Activated B cell treated with CpG ODN at 0.5 μM for 24 hours (primary cell): Measurements from ENCODE around the gene SPTBN4. TPM values are rescaled to one million over a fixed set of nuclear protein-coding genes. Genes with fewer than 3 reads are reported as not detected.

Experiments
- ATAC-seq: fragments of 200-7000 bp; cut with Tn5 transposase; one replicate; pipeline ENCODE4 v1.10.0; 2021; ENCODE audit warnings: low read depth, mild to moderate bottlenecking, moderate library complexity
- CTCF ChIA-PET: fragments of 350-600 bp; sonication (Branson Sonifier 250); formaldehyde crosslinking; loops from one replicate; lab custom pipeline; 2021; ENCODE audit warnings: antibody characterized with exemption; lab: Charles Lee
- POLR2A ChIA-PET: fragments of 350-600 bp; sonication (Branson Sonifier 250); formaldehyde crosslinking; loops from one replicate; lab custom pipeline; 2021; ENCODE audit warnings: antibody characterized with exemption; lab: Charles Lee
- DNase-seq: peaks from one replicate; pipeline ENCODE4 v3.0.0; 2022
- H3K27ac Mint-ChIP-seq: one replicate; pipeline ENCODE4 v1.8.0; 2020; ENCODE audit warnings: mixed read lengths
- H3K27me3 Mint-ChIP-seq: one replicate; pipeline ENCODE4 v1.8.0; 2021; ENCODE audit warnings: mixed read lengths
- H3K36me3 Mint-ChIP-seq: one replicate; pipeline ENCODE4 v1.8.0; 2021; ENCODE audit warnings: low read depth, mixed read lengths
- H3K4me1 Mint-ChIP-seq: one replicate; pipeline ENCODE4 v1.8.0; 2021; ENCODE audit warnings: mixed read lengths
- H3K4me3 Mint-ChIP-seq: one replicate; pipeline ENCODE4 v1.8.0; 2020; ENCODE audit warnings: mild to moderate bottlenecking, mixed read lengths
- H3K9me3 Mint-ChIP-seq: one replicate; pipeline ENCODE4 v1.8.0; 2020; ENCODE audit warnings: mixed read lengths
- CTCF ChIP-seq: fragments of 200-600 bp; IDR thresholded peaks from one replicate; pipeline ENCODE4 v1.8.0; 2022; ENCODE audit warnings: antibody characterized with exemption, mild to moderate bottlenecking
- intact Hi-C: fragments of 100-400 bp; cut with micrococcal nuclease; formaldehyde crosslinking; loops from one replicate; pipeline ENCODE4 v1.15.1; 2024
- total RNA-seq: library from RNA; stranded (reverse); gene quantifications from 2 replicates; pipeline ENCODE4 v1.2.3, GENCODE V29; 2022

The SPTBN4 gene
- total RNA-seq, 1 donor from 2014 or later = 0.20 TPM

GRCh38 chr19:40465557-40466218 lies 1.1 kb upstream of the SPTBN4 start, which contains the start of gene BLVRB:
Gene BLVRB, minus strand, starts transcription at chr19:40465745. Its CDS starts 57 bp downstream, at chr19:40465688.
- DNase-seq (peak; percentile 99), ATAC-seq (peak; percentile 89)
- intact Hi-C loops = loop anchor here (1.0 to 5.0 kb wide), 8 partner anchors 21 to 180 kb away; partner anchors contain the start of genes AKT2, C19orf47, PLD3 and SERTAD1
- H3K4me1 Mint-ChIP-seq = peaks cover 36% of the 10 kb centered on the region
- no peaks in the 10 kb centered on the region for H3K36me3 Mint-ChIP-seq
- TF ChIP-seq CTCF = no peak
- ChIA-PET CTCF (interaction anchor here (0.8 to 2.6 kb wide), 7 partner anchors 23 to 169 kb away, joined by 3 to 17 read pairs (median 4); partner anchors contain the start of genes SERTAD1 and SERTAD3), POLR2A (interaction anchor here (0.6 to 5.0 kb wide), 14 partner anchors 22 to 409 kb away, joined by 3 to 42 read pairs (median 6); partner anchors contain the start of genes AKT2, C19orf47, PLD3 and SERTAD1)
- H3K27me3 Mint-ChIP-seq = peaks cover 14% of the 10 kb centered on the region
- H3K27ac Mint-ChIP-seq = peak within 1 kb of the TSS; percentile 68
- H3K9me3 Mint-ChIP-seq = no peaks in the 10 kb centered on the region
- H3K4me3 Mint-ChIP-seq = peak within 1 kb of the TSS; percentile 81

GRCh38 chr19:40466219-40466984 lies 399 bp upstream of the SPTBN4 start:
- Mint-ChIP-seq H3K36me3 (no peaks in the 10 kb centered on the region), H3K4me1 (peaks cover 32% of the 10 kb centered on the region), H3K27me3 (peaks cover 14% of the 10 kb centered on the region), H3K27ac (peak overlapping the region; percentile 68), H3K9me3 (no peaks in the 10 kb centered on the region), H3K4me3 (peak overlapping the region; percentile 81)
- POLR2A ChIA-PET = interaction anchor here (0.6 to 5.0 kb wide), 13 partner anchors 22 to 410 kb away, joined by 3 to 42 read pairs (median 6); partner anchors contain the start of genes AKT2, C19orf47, PLD3 and SERTAD1
- no peak for TF ChIP-seq CTCF
- DNase-seq = peak; percentile 46
- ATAC-seq = peak; percentile 3
- intact Hi-C loops = loop anchor here (1.0 to 5.0 kb wide), 2 partner anchors 146 to 181 kb away; partner anchors contain the start of gene AKT2
- CTCF ChIA-PET = interaction anchor here (0.8 to 2.6 kb wide), 6 partner anchors 23 to 169 kb away, joined by 3 to 17 read pairs (median 4); partner anchors contain the start of gene SERTAD3

GRCh38 chr19:40469011-40469410 lies 2.2 kb downstream of the SPTBN4 start:
- Mint-ChIP-seq H3K27me3 (peaks cover 14% of the 10 kb centered on the region), H3K27ac (no peak overlapping the region), H3K36me3 (no peaks in the 10 kb centered on the region), H3K9me3 (no peaks in the 10 kb centered on the region), H3K4me3 (no peak overlapping the region), H3K4me1 (peaks cover 22% of the 10 kb centered on the region)
- POLR2A ChIA-PET = no interaction called here
- ATAC-seq = no peak
- intact Hi-C loops = loop anchor here (5.0 kb wide), 1 partner anchor 143 kb away; no protein-coding TSS in a partner anchor
- CTCF ChIA-PET = no interaction called here
- DNase-seq = no peak
- no peak for TF ChIP-seq CTCF

- no peak for DNase-seq
- intact Hi-C loops = no loop called here
- H3K27ac Mint-ChIP-seq = no peak overlapping the region
- no peaks in the 10 kb centered on the region for H3K9me3 Mint-ChIP-seq
- H3K4me3 Mint-ChIP-seq = no peak overlapping the region
- H3K4me1 Mint-ChIP-seq = peaks cover 6% of the 10 kb centered on the region
- CTCF ChIA-PET = no interaction called here
- peaks cover 17% of the 10 kb centered on the region for H3K27me3 Mint-ChIP-seq
- no peak for ATAC-seq
- POLR2A ChIA-PET = no interaction called here
- no peaks in the 10 kb centered on the region for H3K36me3 Mint-ChIP-seq
- no peak for TF ChIP-seq CTCF
These were observed 4.3 kb downstream of the SPTBN4 start for GRCh38 chr19:40471111-40471510.
